ENCODE data around the gene ODF2L. TPM values are rescaled to one million over a fixed set of nuclear protein-coding genes. Genes with fewer than 3 reads are reported as not detected.

The ODF2L gene
- total RNA-seq, 4 donors from 2014 or later: 9.2 to 30.8 (median 21.4) TPM

GRCh38 chr1:86410879-86411278, 14.8 kb upstream of the ODF2L start:
- H3K4me3 ChIP-seq: no peak overlapping the region
- H3K9me3 ChIP-seq: no peaks in the 10 kb centered on the region
- no peak for ATAC-seq
- TF ChIP-seq CTCF (IDR thresholded peaks at IDR 0.05) (no peak), EP300 (IDR thresholded peaks at IDR 0.05) (no peak), POLR2A (IDR thresholded peaks at IDR 0.05) (no peak), POLR2AphosphoS5 (IDR thresholded peaks at IDR 0.05) (no peak)
- no CpG with 5 or more reads among the region's 4 CpGs for WGBS, 2 donors (ENCODE audit: low coverage in 1 of 2)
- no peaks in the 10 kb centered on the region for H3K4me1 ChIP-seq
- H3K27me3 ChIP-seq: no peaks in the 10 kb centered on the region
- H3K36me3 ChIP-seq: no peaks in the 10 kb centered on the region
- no peak overlapping the region for H3K27ac ChIP-seq

- no peaks in the 10 kb centered on the region for H3K9me3 ChIP-seq
- H3K4me1 ChIP-seq: no peaks in the 10 kb centered on the region
- H3K36me3 ChIP-seq: no peaks in the 10 kb centered on the region
- WGBS, 2 donors (ENCODE audit: low coverage in 1 of 2): 90 to 96% methylated on average over 2 to 5 of the region's 6 CpGs
- no peak overlapping the region for H3K4me3 ChIP-seq
- no peak overlapping the region for H3K27ac ChIP-seq
- TF ChIP-seq POLR2A (IDR thresholded peaks at IDR 0.05): no peak
- no peak for TF ChIP-seq EP300 (IDR thresholded peaks at IDR 0.05)
- TF ChIP-seq CTCF (IDR thresholded peaks at IDR 0.05): no peak
- TF ChIP-seq POLR2AphosphoS5 (IDR thresholded peaks at IDR 0.05): no peak
- ATAC-seq: no peak
- no peaks in the 10 kb centered on the region for H3K27me3 ChIP-seq
Measured at GRCh38 chr1:86409416-86410021, 13.4 kb upstream of the ODF2L start.

GRCh38 chr1:86396498-86396890, 371 bp upstream of the ODF2L start:
- TF ChIP-seq POLR2AphosphoS5 (IDR thresholded peaks at IDR 0.05): no peak
- TF ChIP-seq POLR2A (IDR thresholded peaks at IDR 0.05): no peak
- no peak for TF ChIP-seq CTCF (IDR thresholded peaks at IDR 0.05)
- no peak for TF ChIP-seq EP300 (IDR thresholded peaks at IDR 0.05)
- Histone ChIP-seq H3K36me3 (no peaks in the 10 kb centered on the region), H3K9me3 (no peaks in the 10 kb centered on the region), H3K4me3 (peak overlapping the region; percentile 85 to 88), H3K27me3 (no peaks in the 10 kb centered on the region), H3K27ac (peak overlapping the region; percentile 11 to 88 (median 84)), H3K4me1 (peaks cover 0 to 39% (median 4%) of the 10 kb centered on the region in 3 donors)
- no peak for ATAC-seq
- 0 to 3% methylated on average over 8 to 9 of the region's 9 CpGs for WGBS, 2 donors (ENCODE audit: low coverage in 1 of 2)

GRCh38 chr1:86394416-86394815, 1.7 kb downstream of the ODF2L start:
- Histone ChIP-seq H3K27ac (peak overlapping the region in 1 of 4 donors; percentile 88), H3K4me1 (peaks cover 0 to 39% (median 4%) of the 10 kb centered on the region in 3 donors), H3K36me3 (no peaks in the 10 kb centered on the region), H3K27me3 (no peaks in the 10 kb centered on the region), H3K4me3 (no peak overlapping the region), H3K9me3 (no peaks in the 10 kb centered on the region)
- TF ChIP-seq CTCF (IDR thresholded peaks at IDR 0.05): no peak
- TF ChIP-seq POLR2AphosphoS5 (IDR thresholded peaks at IDR 0.05): no peak
- TF ChIP-seq EP300 (IDR thresholded peaks at IDR 0.05): no peak
- no peak for TF ChIP-seq POLR2A (IDR thresholded peaks at IDR 0.05)
- ATAC-seq: no peak
- WGBS, 2 donors (ENCODE audit: low coverage in 1 of 2): 34 to 37% methylated on average over 2 of the region's 2 CpGs

- H3K4me1 ChIP-seq: peaks cover 0 to 16% (median 5%) of the 10 kb centered on the region in 3 donors
- H3K4me3 ChIP-seq: no peak overlapping the region
- peak overlapping the region in 1 of 4 donors; percentile 27 for H3K27ac ChIP-seq
- H3K36me3 ChIP-seq: no peaks in the 10 kb centered on the region
- no peak for TF ChIP-seq POLR2A (IDR thresholded peaks at IDR 0.05)
- TF ChIP-seq EP300 (IDR thresholded peaks at IDR 0.05): no peak
- no peak for TF ChIP-seq POLR2AphosphoS5 (IDR thresholded peaks at IDR 0.05)
- no peak for TF ChIP-seq CTCF (IDR thresholded peaks at IDR 0.05)
- H3K27me3 ChIP-seq: no peaks in the 10 kb centered on the region
- no peaks in the 10 kb centered on the region for H3K9me3 ChIP-seq
- no peak for ATAC-seq
Measured at GRCh38 chr1:86389307-86389706, 6.8 kb downstream of the ODF2L start.

All from gastroesophageal sphincter (tissue), 4 donors.